SK-N-SH treated with all-trans-retinoic acid at 6 μM for 48 hours (cell line): Measurements from ENCODE around the gene ZAP70.

Experiments
- ATAC-seq: fragments of 200-7000 bp; cut with Tn5 transposase; 3 replicates; pipeline ENCODE4 v1.9.1; 2020; ENCODE audit warnings: mild to moderate bottlenecking, moderate library complexity
- ARNTL ChIP-seq: fragments of 450-650 bp; formaldehyde crosslinking; IDR thresholded peaks from 2 replicates; pipeline ENCODE4 v1.5.0; 2020; ENCODE audit warnings: low read depth, mild to moderate bottlenecking, moderate library complexity, borderline replicate concordance
- ESRRG ChIP-seq: fragments of 250-450 bp; sonication (Bioruptor Pico); IDR thresholded peaks from 2 replicates; pipeline ENCODE4 v1.6.1; 2021; ENCODE audit warnings: mild to moderate bottlenecking
- GLIS3 ChIP-seq: fragments of 250-450 bp; sonication (Bioruptor Pico); IDR thresholded peaks from 2 replicates; pipeline ENCODE4 v1.5.0; 2020; ENCODE audit warnings: mild to moderate bottlenecking, moderate library complexity
- OSR1 ChIP-seq: fragments of 250-450 bp; sonication (Bioruptor Pico); IDR thresholded peaks from 2 replicates; pipeline ENCODE4 v1.8.0; 2022; ENCODE audit warnings: moderate library complexity, mild to moderate bottlenecking, inconsistent platforms
- PPARA ChIP-seq: fragments of 250-450 bp; sonication (Bioruptor Pico); IDR thresholded peaks from 2 replicates; pipeline ENCODE4 v1.5.0; 2020; ENCODE audit warnings: mild to moderate bottlenecking, borderline replicate concordance
- RARB ChIP-seq: fragments of 250-450 bp; sonication (Bioruptor Pico); IDR thresholded peaks from 2 replicates; pipeline ENCODE4 v1.8.0; 2021; ENCODE audit warnings: mild to moderate bottlenecking, moderate library complexity
- SNAI2 ChIP-seq: fragments of 250-450 bp; sonication (Bioruptor Pico); IDR thresholded peaks from 2 replicates; pipeline ENCODE4 v1.5.0; 2020; ENCODE audit warnings: mild to moderate bottlenecking, moderate library complexity
- TCF4 ChIP-seq: fragments of 250-450 bp; sonication (Bioruptor Pico); IDR thresholded peaks from 2 replicates; pipeline ENCODE4 v1.8.0; 2021; ENCODE audit warnings: mild to moderate bottlenecking, moderate library complexity, borderline replicate concordance
- TOX ChIP-seq: fragments of 250-450 bp; sonication (Bioruptor Pico); IDR thresholded peaks from 2 replicates; pipeline ENCODE4 v1.8.0; 2021; ENCODE audit warnings: mild to moderate bottlenecking, moderate library complexity, borderline replicate concordance
- ZC3H10 ChIP-seq: fragments of 250-450 bp; sonication (Bioruptor Pico); IDR thresholded peaks from 2 replicates; pipeline ENCODE4 v1.5.1; 2021; ENCODE audit warnings: mild to moderate bottlenecking, moderate library complexity
- ZFP3 ChIP-seq: fragments of 250-450 bp; sonication (Bioruptor Pico); IDR thresholded peaks from 2 replicates; pipeline ENCODE4 v1.5.0; 2020; ENCODE audit warnings: mild to moderate bottlenecking, moderate library complexity
- ZFP30 ChIP-seq: fragments of 450-650 bp; formaldehyde crosslinking; IDR thresholded peaks from 2 replicates; pipeline ENCODE4 v1.5.0; 2022; ENCODE audit warnings: mild to moderate bottlenecking, moderate library complexity
- ZNF565 ChIP-seq: fragments of 450-650 bp; formaldehyde crosslinking; conservative IDR thresholded peaks from 2 replicates; pipeline ENCODE4 v1.5.0; 2020; ENCODE audit warnings: low read depth, mild to moderate bottlenecking, moderate library complexity
- ZNF70 ChIP-seq: fragments of 450-650 bp; formaldehyde crosslinking; IDR thresholded peaks from 2 replicates; pipeline ENCODE4 v1.5.0; 2020; ENCODE audit warnings: mild to moderate bottlenecking, moderate library complexity
- ZNF8 ChIP-seq: fragments of 450-650 bp; formaldehyde crosslinking; IDR thresholded peaks from 2 replicates; pipeline ENCODE4 v1.5.0; 2020; ENCODE audit warnings: mild to moderate bottlenecking, moderate library complexity
- TF ChIP-seq, protein P1 (sequence below): fragments of 250-450 bp; sonication (Bioruptor Pico); IDR thresholded peaks from 2 replicates; pipeline ENCODE4 v1.8.0; 2021; ENCODE audit warnings: low read depth, mild to moderate bottlenecking, moderate library complexity, borderline replicate concordance
- TF ChIP-seq, protein P2 (sequence below): fragments of 250-450 bp; sonication (Bioruptor Pico); IDR thresholded peaks from 2 replicates; pipeline ENCODE4 v1.5.1; 2021; ENCODE audit warnings: mild to moderate bottlenecking, moderate library complexity
- TF ChIP-seq, protein P3 (sequence below): fragments of 250-450 bp; sonication (Bioruptor Pico); IDR thresholded peaks from 2 replicates; pipeline ENCODE4 v1.5.1; 2020; ENCODE audit warnings: low read depth, mild to moderate bottlenecking, moderate library complexity
- TF ChIP-seq, protein P4 (sequence below): fragments of 250-450 bp; sonication (Bioruptor Pico); IDR thresholded peaks from 2 replicates; pipeline ENCODE4 v1.5.0; 2020; ENCODE audit warnings: mild to moderate bottlenecking, moderate library complexity

ZAP70 gene

DNA sequence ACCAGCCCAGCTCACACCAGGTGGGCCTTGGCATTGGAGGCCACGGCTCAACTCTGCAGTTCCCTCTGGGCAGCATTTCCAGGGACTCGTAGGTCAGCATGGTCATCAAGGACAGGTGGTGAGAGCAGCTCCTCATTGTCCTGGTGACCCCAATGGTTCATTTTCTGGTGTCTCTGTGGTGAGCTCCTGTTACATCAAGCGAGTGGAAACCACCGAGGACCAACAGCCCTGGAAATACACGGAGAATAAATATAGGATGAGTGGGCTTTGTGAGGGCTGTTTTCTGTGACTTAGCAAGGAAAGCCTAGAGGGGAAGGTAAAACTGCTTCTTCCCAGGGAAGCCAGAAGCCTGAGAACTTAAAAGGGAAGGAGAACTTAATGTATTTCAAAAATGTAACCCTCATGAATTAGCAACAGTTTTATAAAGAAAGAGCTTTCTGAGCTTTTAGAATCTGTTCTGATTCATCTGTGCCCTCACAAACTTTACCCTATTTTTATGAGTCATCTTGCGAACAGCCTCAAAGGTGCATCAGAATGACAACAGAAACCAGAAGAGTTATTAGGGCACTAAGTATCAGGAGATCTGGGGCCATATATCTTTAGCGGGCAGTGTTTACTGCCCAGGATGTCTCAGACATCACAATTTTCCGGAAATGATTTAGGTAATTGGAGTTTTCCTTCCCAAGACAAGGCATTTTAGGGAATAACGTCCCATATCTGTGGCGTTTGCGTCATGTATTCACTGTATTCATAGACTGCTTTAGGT is 25.1 kb upstream of the ZAP70 start:
- TF ChIP-seq, protein P1, sequence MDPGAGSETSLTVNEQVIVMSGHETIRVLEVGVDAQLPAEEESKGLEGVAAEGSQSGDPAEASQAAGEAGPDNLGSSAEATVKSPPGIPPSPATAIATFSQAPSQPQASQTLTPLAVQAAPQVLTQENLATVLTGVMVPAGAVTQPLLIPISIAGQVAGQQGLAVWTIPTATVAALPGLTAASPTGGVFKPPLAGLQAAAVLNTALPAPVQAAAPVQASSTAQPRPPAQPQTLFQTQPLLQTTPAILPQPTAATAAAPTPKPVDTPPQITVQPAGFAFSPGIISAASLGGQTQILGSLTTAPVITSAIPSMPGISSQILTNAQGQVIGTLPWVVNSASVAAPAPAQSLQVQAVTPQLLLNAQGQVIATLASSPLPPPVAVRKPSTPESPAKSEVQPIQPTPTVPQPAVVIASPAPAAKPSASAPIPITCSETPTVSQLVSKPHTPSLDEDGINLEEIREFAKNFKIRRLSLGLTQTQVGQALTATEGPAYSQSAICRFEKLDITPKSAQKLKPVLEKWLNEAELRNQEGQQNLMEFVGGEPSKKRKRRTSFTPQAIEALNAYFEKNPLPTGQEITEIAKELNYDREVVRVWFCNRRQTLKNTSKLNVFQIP (CRISPR knock-in tag) = no peak
- TF ChIP-seq ARNTL (CRISPR knock-in tag) = no peak
- TF ChIP-seq, protein P2, sequence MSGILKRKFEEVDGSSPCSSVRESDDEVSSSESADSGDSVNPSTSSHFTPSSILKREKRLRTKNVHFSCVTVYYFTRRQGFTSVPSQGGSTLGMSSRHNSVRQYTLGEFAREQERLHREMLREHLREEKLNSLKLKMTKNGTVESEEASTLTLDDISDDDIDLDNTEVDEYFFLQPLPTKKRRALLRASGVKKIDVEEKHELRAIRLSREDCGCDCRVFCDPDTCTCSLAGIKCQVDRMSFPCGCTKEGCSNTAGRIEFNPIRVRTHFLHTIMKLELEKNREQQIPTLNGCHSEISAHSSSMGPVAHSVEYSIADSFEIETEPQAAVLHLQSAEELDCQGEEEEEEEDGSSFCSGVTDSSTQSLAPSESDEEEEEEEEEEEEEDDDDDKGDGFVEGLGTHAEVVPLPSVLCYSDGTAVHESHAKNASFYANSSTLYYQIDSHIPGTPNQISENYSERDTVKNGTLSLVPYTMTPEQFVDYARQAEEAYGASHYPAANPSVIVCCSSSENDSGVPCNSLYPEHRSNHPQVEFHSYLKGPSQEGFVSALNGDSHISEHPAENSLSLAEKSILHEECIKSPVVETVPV (CRISPR knock-in tag) = no peak
- TF ChIP-seq RARB (CRISPR knock-in tag) = no peak
- TF ChIP-seq, protein P3, sequence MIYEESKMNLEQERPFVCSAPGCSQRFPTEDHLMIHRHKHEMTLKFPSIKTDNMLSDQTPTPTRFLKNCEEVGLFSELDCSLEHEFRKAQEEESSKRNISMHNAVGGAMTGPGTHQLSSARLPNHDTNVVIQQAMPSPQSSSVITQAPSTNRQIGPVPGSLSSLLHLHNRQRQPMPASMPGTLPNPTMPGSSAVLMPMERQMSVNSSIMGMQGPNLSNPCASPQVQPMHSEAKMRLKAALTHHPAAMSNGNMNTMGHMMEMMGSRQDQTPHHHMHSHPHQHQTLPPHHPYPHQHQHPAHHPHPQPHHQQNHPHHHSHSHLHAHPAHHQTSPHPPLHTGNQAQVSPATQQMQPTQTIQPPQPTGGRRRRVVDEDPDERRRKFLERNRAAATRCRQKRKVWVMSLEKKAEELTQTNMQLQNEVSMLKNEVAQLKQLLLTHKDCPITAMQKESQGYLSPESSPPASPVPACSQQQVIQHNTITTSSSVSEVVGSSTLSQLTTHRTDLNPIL (CRISPR knock-in tag) = no peak
- no peak for TF ChIP-seq ZFP30 (CRISPR knock-in tag)
- ATAC-seq = no peak

DNA sequence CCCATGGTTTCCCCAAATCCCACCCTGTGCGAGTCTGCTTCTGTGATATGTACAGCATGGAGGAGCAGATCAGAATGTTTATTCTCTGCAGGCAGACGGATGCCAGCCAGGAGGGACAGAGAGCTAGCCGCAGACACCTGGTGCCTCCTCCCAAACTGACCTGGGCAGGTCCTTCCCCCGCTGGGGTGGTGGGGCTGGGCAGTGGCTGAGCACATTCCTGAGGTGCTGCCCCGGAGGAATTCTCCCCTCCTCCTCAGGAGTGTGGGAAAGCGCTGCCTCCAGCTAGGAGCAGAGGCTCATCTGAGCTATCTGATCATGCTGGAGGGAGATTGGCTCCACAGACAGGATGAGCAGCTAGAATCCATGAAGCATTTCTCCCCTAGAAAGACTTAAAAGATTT is 22.2 kb upstream of the ZAP70 start:
- ATAC-seq = no peak
- TF ChIP-seq ZFP30 (CRISPR knock-in tag) = no peak
- TF ChIP-seq, all 23 proteins: peak for 0

DNA sequence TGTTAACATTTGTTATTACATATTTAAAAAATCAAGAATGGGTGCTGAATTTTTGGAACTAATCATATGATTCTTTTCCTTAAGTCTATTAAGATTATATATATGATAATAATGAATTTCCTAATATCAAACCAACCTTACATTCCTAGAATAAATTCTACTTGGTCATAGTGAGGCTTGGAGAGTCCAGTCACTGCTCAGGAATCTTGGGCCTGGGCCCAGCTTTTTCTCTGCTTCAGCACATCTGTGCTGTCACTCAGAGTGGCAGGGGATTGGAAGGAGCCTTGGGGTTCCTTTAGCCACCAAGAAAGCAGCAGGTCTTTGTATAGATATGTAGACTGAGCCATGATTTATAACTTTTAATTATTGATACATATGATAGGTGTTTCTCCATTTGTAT is 19.9 kb upstream of the ZAP70 start:
- no peak for ATAC-seq
- TF ChIP-seq ZNF565 (CRISPR knock-in tag) = no peak
- TF ChIP-seq RARB (CRISPR knock-in tag) = no peak
- TF ChIP-seq ARNTL (CRISPR knock-in tag) = no peak
- no peak for TF ChIP-seq ZFP30 (CRISPR knock-in tag)
- TF ChIP-seq ZC3H10 (CRISPR knock-in tag) = no peak
- no peak for TF ChIP-seq ZNF70
- no peak for TF ChIP-seq TCF4
- no peak for TF ChIP-seq TOX (CRISPR knock-in tag)
- no peak for TF ChIP-seq OSR1 (CRISPR knock-in tag)
- TF ChIP-seq, protein P2 (CRISPR knock-in tag) = no peak
- no peak for TF ChIP-seq ESRRG
- TF ChIP-seq, protein P1 (CRISPR knock-in tag) = no peak
- TF ChIP-seq PPARA (CRISPR knock-in tag) = no peak
- TF ChIP-seq SNAI2 (CRISPR knock-in tag) = no peak
- TF ChIP-seq, protein P4, sequence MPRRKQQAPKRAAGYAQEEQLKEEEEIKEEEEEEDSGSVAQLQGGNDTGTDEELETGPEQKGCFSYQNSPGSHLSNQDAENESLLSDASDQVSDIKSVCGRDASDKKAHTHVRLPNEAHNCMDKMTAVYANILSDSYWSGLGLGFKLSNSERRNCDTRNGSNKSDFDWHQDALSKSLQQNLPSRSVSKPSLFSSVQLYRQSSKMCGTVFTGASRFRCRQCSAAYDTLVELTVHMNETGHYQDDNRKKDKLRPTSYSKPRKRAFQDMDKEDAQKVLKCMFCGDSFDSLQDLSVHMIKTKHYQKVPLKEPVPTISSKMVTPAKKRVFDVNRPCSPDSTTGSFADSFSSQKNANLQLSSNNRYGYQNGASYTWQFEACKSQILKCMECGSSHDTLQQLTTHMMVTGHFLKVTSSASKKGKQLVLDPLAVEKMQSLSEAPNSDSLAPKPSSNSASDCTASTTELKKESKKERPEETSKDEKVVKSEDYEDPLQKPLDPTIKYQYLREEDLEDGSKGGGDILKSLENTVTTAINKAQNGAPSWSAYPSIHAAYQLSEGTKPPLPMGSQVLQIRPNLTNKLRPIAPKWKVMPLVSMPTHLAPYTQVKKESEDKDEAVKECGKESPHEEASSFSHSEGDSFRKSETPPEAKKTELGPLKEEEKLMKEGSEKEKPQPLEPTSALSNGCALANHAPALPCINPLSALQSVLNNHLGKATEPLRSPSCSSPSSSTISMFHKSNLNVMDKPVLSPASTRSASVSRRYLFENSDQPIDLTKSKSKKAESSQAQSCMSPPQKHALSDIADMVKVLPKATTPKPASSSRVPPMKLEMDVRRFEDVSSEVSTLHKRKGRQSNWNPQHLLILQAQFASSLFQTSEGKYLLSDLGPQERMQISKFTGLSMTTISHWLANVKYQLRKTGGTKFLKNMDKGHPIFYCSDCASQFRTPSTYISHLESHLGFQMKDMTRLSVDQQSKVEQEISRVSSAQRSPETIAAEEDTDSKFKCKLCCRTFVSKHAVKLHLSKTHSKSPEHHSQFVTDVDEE (CRISPR knock-in tag) = no peak
- TF ChIP-seq GLIS3 (CRISPR knock-in tag) = no peak
- TF ChIP-seq, protein P3 (CRISPR knock-in tag) = no peak
- no peak for TF ChIP-seq ZNF8 (CRISPR knock-in tag)
- no peak for TF ChIP-seq ZFP3
